NOMO-1 treated with dmso at 0.1 percent for 144 hours (cell line): ENCODE results near the gene EHD1.

Experiments
- DNase-seq: peaks from one replicate; lab custom pipeline; 2025; ENCODE audit not compliant: unreplicated experiment; lab: John Stamatoyannopoulos, UW

Gene EHD1

DNA sequence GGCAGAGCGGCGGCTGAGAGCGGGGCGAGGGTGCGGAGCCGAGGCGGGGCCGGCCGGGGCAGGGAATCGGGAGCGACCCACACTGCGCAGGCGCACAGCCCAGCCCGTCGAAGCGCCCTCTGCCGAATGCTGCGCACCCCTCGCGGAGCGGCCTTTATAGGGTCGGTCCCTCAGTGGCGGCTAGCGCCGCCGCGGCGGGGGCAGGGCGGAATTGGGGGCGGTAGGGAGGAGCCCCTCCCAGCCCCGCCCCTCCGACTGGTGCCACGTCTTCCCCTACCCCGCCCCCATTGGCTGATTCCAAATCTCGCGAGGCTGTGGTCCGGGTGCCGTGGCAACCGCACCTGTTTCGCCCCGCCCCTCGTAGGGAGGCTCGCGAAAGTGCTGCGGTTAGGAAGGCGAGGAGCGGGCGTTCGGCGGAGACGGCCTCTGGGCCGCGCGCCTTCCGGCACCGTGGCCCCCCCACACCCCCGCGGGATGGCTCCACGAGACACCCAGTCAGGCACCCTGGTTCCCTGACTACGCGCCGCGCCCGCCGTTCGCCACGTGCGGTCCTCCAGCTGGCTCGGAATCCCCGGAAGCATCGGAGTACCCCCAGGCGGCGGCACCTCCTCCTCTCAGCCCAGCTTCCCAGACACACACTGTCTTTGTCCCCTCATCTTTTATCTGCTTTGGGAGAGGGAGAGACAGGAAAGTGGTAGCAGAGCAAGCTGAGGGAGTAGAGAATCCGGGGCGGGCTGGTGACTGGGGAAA is at the start of gene EHD1:
TSS of gene EHD1 (minus strand) at position 128 of the 750 bp plus-strand sequence. CDS start 157 bp downstream, outside the sequence.
- peak; percentile 97 for DNase-seq

DNA sequence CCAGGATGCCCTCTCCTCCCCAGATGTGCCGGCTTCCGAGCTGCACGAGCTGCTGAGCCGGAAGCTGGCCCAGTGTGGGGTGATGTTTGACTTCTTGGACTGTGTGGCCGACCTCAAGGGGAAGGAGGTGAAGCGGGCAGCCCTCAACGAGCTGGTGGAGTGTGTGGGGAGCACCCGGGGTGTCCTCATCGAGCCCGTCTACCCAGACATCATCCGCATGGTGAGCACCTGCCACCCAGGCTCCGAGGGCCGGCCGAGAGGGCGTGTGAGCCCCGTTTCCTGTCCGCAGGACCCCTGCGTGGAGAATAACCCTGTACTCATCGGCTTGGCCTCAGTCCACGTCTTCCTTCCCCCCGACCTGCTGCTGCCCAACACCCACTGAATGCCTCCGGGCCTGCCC is 48.3 kb upstream of the EHD1 start:
- DNase-seq, result no peak

DNA sequence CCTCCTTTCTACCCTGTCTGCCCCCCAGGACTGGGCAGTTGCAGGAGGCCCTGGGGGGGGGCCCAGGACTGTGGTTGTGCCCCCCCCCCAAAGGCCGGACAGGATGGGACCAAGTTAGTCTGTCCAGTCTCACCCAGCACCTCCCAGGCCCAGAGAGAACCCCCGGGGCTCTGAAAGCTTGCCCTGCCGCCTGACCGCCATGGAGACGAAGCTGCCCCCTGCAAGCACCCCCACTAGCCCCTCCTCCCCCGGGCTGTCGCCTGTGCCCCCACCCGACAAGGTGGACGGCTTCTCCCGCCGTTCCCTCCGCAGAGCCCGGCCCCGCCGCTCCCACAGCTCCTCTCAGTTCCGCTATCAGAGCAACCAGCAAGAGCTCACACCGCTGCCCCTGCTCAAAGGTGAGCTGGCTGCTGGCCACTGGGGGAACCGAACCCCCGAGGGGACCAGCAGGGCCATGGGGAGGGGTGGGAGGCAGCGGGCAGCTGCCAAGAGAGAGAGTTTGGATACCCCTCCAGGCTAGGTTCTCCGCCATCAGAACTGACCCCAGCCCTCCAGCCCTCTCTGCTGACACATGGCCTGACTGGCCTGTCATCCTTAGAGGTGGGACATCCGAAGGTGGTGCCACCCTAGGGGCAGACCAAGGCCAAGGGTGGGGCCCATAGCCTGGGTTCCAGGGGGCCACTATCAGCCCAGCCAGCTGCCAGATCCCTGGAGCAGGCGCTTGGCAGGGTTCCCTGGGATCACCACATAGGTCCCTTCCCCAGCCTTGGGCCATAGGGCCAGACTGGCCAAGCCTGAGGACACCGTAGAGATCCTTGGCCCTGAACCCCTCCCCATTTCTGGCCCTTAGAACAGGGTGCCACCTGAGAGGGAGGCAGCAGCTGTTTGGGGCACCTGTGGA is 47.4 kb upstream of the EHD1 start:
- no peak for DNase-seq

DNA sequence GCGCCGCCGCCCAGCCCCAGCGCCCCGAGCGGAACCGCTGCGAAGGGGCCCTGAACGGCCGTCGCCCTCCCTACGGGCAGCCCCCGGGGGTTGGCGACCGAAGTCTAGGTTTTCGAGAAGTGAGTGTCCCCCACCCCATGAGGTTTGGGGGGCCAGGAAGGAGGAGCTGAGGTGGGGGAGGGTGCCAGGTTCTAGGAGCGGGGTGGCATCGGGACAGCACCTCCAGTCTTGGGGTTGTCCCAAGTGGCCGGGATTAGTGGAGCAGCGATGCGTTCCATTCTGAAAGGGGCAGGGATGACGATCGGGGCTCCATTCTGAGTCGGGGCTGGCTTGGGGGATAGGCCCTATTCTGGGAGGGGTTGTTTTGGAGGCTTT is 46.5 kb upstream of the EHD1 start:
- DNase-seq, result no peak

DNA sequence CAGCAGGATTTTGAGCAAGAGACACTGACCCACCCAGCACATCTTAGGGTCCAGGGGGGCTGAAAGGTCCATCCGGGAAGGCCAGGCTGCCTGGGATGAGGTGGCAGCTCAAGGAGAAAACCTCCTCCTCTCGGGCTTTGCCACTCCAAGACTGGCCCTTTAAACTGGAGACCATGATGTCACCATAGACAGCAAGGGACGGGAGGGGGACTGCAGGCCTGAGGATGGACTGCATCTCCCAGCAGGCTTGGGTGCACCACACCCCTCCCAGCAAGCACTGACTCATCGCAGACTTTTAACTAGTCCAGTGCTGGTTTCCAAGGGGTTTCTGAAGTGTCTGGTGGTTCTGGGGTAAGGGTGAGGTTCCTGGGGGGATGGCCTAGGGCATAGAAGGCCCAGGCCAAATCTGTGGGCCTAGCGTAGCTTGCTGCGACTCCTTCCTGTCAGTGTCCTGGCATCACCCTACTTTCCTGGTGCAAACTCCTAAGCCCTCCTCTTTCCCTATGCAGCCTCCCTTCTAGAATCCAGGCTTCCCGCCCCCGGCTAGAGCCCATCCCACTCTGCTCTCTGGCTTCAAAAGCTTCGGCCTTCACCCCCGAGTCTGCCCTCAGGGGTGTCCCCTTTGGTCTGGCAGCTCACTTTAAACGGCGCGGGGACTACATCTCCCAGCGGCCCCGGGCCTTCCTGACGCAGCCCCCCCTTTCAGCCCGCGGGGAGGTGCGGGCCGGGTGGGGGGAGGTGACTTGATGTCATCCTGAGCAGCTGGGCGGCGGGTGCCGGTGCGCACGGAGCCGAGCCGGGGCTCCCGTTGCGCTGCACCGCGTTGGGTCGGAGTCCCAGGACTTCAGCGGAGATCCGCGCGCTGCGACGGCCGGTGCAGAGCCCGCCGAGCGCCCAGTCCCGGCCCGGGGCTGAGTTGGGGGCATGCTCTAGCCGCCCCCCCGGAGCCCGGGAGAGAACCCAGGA is 45.8 kb upstream of the EHD1 start, which contains the start of gene PPP2R5B:
TSS of gene PPP2R5B (plus strand) at position 746 of the 966 bp plus-strand sequence. CDS start 1,046 bp downstream, outside the sequence.
- peak; percentile 92 for DNase-seq

DNA sequence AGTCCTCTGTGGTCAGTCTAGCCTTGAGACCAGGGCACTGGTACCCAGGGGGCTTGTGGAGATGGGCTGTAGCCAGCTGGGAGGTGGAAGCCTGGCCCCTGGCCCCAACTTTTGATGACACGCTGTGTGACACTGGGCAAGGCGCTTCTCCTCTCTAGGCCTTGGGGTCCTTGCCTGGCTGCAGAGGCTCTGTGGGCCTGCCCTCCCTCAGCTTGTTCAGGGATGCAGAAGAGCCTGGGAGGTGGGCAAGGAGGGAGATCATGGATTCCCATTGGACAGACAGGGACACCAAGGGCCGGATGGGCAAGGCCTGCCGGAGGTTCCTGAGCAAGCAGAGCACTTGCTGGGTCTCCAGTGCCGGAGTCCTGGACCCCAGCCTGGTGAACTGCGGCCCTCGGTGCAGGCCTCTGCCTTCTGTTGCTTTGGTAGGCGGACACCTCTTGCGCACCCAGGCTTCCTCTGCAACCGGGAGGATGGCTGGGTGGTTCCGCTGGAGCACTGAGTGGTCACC is 44.8 kb upstream of the EHD1 start:
- no peak for DNase-seq

DNA sequence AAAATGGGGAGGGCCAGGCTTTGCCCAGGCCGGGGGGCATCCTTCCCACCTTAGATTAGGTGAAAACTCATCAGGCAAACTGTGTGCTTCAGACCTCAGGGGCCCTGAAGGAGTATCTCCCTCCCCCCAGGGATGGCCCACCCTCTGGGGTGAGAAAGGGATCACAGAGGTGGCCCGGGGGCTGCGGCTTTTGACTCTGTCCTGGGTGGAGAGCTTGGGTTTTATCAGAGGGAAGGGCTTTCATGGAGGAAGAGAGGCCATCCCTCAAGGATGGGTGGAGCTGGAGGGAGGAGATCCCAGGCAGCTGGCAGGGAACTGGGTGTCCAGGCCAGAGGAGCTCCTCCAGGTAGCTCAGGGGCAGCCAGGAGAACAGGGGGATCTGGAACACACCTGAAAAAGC is 43.0 kb upstream of the EHD1 start:
- no peak for DNase-seq

DNA sequence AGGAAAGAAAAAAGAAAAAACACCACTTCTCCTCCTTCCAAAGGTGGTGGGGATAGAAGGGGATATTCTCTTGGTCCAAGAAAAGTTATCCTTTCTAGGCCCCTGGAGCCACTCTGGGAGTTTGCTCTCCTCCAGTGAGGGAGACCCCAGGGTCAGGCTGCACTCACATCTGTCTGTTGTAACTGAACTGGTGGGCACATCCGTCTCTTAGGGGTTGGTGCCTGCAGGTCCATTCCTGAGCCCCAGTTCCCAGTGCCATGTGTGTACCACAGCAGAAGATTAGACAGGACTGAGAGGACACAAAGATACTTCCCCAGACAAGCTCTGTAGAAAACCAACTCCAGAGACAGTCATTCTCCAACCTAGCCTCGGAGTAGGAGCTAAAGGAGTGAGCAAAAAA is 41.7 kb upstream of the EHD1 start:
- no peak for DNase-seq

DNA sequence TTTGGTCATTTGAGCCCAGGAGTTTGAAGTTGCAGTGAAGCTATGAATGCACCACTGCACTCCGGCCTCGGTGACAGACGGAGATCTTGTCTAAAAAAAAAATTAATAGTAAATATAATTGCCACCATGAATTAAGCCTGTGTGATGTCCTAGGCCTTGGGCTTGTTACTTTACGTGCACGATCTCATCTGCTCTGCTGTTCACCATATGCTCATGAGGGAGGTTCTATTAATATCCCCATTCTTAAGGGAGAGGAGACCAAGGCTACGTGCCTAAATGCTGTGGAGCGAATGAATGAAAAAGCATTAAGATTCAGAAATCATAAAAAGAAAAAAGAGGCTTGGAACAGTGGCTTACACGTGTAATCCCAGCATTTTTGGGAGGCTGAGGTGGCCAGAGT is 41.2 kb upstream of the EHD1 start:
- DNase-seq, result no peak

DNA sequence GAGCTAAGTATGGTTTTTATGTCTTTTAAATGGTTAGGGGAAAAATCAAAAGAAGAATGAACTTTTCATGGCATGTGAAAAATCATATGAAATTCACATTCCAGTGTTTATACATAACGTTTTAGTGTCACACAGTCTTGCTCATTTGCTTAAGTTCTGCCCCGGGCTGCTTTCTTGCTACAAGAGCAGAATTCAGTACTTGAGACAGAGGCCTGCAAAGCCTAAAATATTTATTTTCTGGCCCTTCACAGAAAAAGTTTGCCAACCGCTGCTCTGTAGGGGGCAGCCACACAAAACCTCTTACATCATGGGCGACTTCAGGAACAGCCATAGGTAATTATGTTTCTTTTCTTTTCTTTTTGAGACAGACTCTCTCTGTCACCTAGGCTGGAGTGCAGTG is 39.6 kb upstream of the EHD1 start:
- DNase-seq, result peak; percentile 31

DNA sequence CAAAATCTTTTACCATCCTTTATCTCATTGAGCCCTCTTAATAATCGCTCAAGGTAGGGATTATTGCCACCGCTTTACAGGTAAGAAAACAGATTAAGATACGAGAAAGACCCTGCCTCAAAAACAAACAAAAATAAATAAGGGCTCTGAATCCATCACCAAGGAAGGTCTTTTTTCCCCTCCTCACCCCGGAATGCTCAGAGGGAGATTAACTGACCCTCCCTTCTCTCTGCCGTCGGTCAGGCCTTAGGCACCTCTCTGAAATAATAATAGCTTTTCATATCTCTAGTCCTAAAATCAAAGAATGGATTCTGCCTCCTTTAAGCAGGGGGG is 39.2 kb upstream of the EHD1 start:
- DNase-seq, result no peak

DNA sequence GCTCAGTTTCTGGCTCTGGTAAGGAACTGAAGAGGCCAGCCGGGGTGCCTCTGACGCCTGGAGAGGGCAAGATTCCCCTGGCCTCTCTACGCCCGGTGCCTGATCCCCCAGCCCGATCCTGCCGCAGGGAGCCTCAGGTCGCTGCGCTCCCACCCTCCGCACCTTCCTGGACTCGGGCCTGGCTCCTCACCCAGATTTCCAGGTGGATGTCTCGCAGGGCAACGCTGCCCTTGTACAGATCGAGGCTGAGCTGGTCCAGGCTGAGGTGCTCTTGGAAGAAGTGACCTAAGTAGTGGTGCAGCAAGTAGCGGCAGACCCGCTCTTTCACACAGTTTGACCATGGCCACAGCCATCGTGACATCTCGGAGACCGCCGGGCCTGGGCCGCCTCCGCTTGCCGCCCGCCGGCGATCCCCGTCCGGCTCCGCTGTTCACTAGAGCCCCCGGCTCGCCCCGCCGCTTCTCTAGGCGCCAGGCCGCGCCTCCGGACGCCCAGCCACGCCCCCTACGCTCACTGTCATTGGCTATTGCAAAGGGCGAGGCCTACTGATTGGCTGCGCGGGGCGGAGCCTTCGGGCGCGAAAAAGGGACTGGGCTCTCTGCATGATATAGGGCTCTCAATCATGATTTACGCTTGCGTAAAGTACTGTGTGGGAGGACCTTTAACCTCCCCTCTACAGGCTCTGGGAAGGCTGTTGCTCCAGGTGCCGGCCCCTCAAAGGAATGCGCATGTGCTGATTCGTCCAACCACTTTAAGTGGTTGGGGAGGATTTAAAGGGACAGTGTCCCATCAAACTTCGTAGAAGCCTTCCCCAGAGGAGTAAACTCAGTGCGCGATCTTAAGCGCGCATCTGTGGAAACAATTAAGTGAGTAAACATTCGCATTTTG is 38.6 kb upstream of the EHD1 start, which contains the start of gene ATG2A:
TSS of gene ATG2A (minus strand) at position 435 of the 888 bp plus-strand sequence. CDS start at position 361, 74 bp downstream.
- DNase-seq, result peak; percentile 99

DNA sequence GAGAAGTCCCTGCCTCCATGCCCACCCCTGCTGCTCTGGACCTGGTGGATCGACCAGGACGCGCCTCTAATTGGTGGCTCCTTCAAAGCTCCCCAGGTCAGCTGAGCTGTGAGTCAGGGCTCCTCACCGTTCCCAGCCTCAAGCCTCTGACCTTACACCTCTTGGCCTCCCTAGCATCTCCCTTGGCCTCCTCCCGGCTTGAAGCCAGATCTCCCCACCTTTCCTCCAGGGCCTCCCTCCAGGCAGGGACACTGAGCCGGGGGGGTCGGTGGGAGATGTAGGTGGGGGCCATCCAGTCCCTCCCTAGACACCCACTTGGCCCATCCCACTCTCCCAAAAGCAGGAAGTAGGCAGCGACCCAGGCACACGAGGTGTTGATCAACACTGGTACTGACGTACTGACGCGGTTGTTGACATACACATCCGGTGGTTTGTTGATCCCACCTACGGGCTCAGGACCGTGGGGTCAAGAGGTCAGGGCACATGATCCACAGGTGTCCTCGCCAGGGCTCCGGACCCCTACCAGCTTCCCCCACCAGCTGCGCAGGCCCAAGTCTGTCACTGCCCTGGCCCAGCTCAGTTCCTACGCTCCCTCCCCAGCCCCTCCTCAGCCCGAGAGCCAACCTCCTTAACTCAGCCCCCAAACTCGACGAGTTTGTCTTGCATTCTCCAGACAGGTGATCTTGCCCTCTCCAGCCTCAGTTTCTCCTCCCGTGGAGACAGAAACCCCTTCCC is 37.8 kb upstream of the EHD1 start:
- peak; percentile 46 for DNase-seq

DNA sequence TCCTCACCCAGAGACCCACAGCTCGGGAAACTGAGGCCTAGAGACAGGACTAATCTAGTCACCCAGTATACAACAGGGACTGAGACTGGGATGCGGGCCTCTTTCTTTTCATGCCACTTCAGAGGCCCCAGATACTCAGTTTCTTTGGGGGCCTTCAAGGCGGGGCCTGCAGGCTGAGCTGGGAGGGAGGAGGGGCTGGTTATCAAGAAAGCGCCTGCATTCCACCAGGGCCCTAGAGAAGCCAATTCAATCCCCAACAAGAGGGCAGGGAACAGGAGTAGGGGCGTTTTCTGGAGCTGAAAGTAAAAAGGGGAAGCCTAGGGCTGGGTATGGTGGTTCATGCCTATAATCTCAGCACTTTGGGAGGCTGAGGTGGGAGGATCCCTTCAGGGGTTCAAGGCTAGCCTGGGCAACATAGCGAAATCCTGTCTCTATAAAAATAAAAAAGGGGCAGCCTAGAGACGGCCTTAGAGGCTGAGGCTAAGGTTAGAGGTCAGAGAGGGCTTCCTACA is 37.0 kb upstream of the EHD1 start:
- no peak for DNase-seq

DNA sequence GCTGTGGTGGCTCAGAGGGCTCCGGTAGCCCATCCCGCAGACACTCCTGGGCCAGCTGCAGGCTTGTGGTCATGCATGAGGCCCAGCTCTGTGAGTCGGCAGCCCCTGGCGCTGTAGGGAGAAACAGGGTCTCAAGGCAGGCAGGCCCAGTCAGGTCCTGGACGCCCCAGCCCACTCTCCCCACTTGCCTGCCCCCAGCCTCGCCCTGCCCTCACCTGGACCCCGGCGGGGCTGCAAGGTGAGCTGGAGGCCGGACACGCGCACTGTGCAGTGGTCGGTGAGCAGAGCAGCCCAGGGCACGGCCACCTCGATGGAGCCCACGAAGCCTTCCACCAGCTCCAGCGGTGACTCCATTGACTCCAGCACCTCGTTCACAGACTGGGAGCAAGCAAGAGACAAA is 35.7 kb upstream of the EHD1 start:
- no peak for DNase-seq

DNA sequence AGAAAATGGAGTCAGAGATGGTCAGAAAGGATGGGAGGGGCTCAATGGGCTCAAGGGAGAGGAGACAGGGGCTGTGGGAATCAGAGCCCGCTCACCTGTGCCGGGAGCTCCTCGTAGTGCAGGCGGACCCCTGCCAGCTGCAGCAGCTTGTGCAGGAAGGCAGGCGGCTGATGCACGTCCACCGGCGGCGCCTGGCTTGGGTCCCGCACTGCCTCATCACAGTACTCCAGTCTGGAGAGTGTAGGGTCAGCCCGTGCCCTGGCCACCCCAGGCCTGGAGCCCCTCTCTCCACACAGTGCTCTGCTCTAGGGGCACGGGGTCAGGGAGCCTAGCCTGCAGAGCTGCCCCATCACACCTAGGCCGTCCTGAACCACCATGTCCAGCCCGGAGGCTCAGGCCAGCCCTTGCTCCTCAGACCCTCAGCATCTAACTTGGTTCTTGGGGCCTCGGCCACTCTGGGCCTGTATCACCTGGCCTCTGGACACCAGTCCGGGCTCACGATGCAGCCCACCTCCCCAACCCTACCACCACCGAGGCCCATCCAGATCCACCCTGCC is 34.8 kb upstream of the EHD1 start:
- no peak for DNase-seq

DNA sequence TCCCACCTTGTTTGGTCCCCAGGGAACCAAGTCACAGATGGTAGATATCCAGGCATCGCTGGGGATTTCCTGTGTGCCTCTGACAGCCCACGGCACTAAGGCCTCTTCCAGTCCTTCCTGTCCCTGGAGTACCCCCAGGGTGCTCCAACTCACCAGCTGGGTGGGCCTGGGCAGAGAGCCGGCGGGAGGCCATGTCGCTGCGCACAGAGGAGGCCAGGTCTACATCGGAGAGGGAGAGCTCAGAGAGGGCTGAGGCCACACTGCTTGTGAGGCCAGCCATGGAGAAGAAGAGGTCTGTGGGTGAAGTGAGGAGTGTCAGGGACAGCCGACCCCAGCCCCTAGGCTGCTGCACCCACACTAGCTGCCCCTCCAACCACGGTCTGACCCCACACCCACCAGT is 33.3 kb upstream of the EHD1 start:
- DNase-seq, result no peak

DNA sequence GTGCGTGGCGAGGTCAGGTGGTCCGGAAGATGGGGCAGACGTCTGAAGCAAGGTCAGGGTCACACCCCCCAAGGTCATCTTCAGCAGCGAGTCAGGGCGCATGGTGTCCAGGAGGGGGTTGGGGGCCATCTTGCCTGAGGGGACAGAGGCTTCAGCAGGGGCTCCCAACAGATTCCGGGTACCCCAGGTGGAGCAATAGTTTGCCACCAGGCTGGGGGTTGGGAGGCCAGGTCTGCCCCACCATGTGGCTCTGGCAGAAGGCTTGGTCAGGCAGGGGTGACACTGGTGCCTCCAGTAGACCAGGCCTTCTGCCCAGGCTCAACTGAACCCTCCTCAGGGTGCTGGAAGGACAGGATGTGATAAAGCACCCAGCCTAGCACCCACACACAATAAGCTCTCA is 32.7 kb upstream of the EHD1 start:
- no peak for DNase-seq
